Inferior parietal cortex (tissue), 1 donor: ENCODE data around the gene LRRC7.

Source experiments
- DNase-seq: peaks from one replicate; pipeline ENCODE4 v3.0.0-alpha.2; 2016; ENCODE audit errors: extremely low spot score

Gene LRRC7

GRCh38 chr1:70171512-70171911, 603.8 kb downstream of the LRRC7 start:
- DNase-seq, result no peak
